ENCODE data around the gene PRR33. TPM values are rescaled to one million over a fixed set of nuclear protein-coding genes. Genes with fewer than 3 reads are reported as not detected.
"Not testable (repeated sequence)": the region's sequence is repeated elsewhere in the genome, so short reads cannot be mapped to it uniquely, and the experiment has no call there.

PRR33 gene
- total RNA-seq, 1 experiment from 2014 or later: not detected

DNA sequence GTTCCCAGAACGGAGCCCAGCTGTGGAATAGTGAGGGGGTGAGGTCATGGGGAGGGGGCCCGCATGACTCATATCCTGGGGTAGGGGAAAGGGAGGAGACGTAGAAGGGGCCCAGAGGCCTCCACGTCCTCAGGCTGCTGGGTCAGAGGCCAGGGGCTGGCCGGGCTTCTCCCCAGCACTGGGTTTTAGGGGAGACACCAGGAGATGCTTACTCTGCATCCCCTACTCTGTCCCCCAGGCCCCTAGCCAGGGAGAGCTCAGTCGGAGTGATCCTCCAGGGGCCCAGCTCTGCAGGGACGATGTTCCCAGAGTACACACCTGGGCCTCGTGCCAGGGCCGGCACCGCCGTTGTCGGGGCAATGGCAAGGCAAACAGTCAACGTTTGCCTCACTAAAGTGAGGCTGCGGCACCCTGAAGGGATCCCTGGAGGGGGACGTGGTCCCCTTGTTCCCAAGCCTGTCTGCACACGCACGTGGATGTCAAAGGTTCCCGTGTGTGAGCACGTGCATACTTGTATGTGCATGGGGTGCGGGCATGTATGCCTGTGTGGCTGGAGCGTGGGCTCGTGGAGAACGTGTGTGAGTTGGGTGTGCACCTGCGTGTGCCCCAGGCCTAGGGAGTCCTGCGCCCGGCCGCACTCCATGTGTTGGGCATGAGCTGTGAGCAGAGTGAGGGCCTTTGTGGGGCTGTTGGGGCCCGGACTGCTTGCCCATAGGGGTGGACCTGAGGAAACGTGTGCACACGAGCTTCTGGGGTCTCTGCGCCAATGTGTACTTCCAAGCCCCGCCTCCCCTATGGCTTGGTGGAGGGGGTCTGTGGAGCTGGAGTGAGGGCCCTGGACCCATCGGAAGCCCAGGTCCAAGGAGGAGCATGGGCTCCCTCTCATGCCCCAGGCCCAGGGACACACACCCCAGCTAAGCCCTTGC, 14.2 kb downstream of the PRR33 start:
- Histone ChIP-seq H3K27ac (ENCODE audit: low read length) (no peak overlapping the region), H3K9me2 (replicated peaks; ENCODE audit: insufficient read depth, low read length) (no peaks in the 10 kb centered on the region), H3K4me2 (ENCODE audit: low read depth, low read length, poor library complexity, severe bottlenecking) (no peak overlapping the region), H3K36me3 (ENCODE audit: insufficient read depth, low read length) (no peaks in the 10 kb centered on the region), H3K4me3 (ENCODE audit: low read length) (no peak overlapping the region), H3K9me3 (ENCODE audit: low read length) (no peaks in the 10 kb centered on the region), H3K9ac (ENCODE audit: low read length) (no peak overlapping the region), H3K27me3 (ENCODE audit: low read length) (no peaks in the 10 kb centered on the region), H2AFZ (ENCODE audit: low read length) (no peak overlapping the region), H3K79me2 (ENCODE audit: low read length) (no peaks in the 10 kb centered on the region), H3K4me1 (ENCODE audit: low read length) (peaks cover 15% of the 10 kb centered on the region), H4K20me1 (ENCODE audit: insufficient read depth, low read depth, low read length) (peaks cover 22% of the 10 kb centered on the region; the same call in 1 of the 2 replicates)
- DNase-seq: no peak

DNA sequence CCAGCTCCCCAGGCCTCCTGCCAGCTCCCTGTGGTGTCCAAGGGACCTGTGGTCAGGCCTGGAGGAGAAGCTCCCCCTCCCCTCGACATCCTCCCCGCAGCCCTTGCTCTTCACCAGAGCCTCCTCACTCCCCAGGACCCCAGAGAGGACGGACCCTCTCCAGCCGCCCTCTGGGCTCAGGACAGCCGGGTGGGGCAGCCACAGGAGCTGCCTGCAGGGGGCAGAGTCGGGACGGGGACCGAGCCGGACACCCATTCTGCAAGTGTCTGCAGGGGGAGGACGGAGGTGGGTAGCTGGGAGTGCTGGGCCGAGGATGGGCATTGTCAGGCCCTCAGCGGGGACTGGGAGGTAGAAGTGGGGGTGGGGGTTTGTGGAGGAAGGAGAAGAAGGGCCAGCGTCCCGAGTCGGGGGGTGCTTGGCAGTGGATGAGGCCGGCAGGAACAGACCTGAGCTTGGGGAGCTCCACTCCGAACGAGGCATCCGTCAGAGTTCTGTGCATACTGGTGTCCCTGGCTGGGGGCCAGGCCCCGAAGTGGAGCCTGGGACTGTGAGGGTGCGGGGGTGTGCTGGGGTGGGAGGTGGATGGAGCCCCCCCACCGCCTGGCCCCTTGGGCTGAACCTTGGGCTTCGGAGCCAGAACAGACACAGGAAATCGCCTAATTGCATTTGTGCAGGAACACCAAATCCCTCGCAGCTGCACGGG, 15.2 kb downstream of the PRR33 start:
- no peaks in the 10 kb centered on the region for H3K9me3 ChIP-seq (ENCODE audit: low read length)
- H3K27me3 ChIP-seq (ENCODE audit: low read length): no peaks in the 10 kb centered on the region
- H4K20me1 ChIP-seq (ENCODE audit: insufficient read depth, low read depth, low read length): peaks cover 27% of the 10 kb centered on the region; the same call in 1 of the 2 replicates
- no peak overlapping the region for H3K27ac ChIP-seq (ENCODE audit: low read length)
- H3K36me3 ChIP-seq (ENCODE audit: insufficient read depth, low read length): no peaks in the 10 kb centered on the region
- no peak overlapping the region for H3K4me3 ChIP-seq (ENCODE audit: low read length)
- H2AFZ ChIP-seq (ENCODE audit: low read length): no peak overlapping the region
- H3K4me1 ChIP-seq (ENCODE audit: low read length): peaks cover 6% of the 10 kb centered on the region
- H3K9me2 ChIP-seq (replicated peaks; ENCODE audit: insufficient read depth, low read length): no peaks in the 10 kb centered on the region
- DNase-seq: peak; percentile 73
- no peak overlapping the region for H3K4me2 ChIP-seq (ENCODE audit: low read depth, low read length, poor library complexity, severe bottlenecking)
- H3K9ac ChIP-seq (ENCODE audit: low read length): no peak overlapping the region
- H3K79me2 ChIP-seq (ENCODE audit: low read length): no peaks in the 10 kb centered on the region

DNA sequence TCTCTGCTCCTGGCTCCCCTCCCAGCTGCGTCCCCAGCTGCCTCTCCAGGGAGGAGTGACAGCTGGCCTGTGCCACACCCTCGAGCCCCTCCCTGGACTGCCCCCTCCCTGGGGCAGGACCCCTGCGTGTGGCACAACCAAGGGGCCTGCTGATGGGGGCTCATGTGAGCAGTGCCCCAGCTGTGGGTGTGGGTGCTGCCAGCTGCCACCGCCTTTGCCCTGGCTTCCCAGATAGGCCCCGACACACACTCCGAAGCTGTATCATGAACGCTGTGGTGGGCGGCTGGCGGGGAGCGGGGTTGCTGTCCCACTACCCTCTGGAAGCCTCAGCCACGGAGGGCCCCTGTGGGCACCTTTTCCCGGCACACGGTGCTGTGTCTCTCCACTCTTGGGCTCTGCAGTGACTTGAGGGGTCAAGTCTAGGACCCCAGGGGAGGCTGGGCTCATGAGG, 15.8 kb downstream of the PRR33 start:
- H3K4me1 ChIP-seq (ENCODE audit: low read length); H3K79me2 ChIP-seq (ENCODE audit: low read length); H3K4me2 ChIP-seq (ENCODE audit: low read depth, low read length, poor library complexity, severe bottlenecking); H2AFZ ChIP-seq (ENCODE audit: low read length); H3K9me2 ChIP-seq (replicated peaks; ENCODE audit: insufficient read depth, low read length); H3K27ac ChIP-seq (ENCODE audit: low read length); H3K4me3 ChIP-seq (ENCODE audit: low read length); H3K36me3 ChIP-seq (ENCODE audit: insufficient read depth, low read length); H3K9ac ChIP-seq (ENCODE audit: low read length); H3K9me3 ChIP-seq (ENCODE audit: low read length); H3K27me3 ChIP-seq (ENCODE audit: low read length); DNase-seq: not testable (repeated sequence)
- H4K20me1 ChIP-seq (ENCODE audit: insufficient read depth, low read depth, low read length): peaks cover 29% of the 10 kb centered on the region; the same call in 1 of the 2 replicates

DNA sequence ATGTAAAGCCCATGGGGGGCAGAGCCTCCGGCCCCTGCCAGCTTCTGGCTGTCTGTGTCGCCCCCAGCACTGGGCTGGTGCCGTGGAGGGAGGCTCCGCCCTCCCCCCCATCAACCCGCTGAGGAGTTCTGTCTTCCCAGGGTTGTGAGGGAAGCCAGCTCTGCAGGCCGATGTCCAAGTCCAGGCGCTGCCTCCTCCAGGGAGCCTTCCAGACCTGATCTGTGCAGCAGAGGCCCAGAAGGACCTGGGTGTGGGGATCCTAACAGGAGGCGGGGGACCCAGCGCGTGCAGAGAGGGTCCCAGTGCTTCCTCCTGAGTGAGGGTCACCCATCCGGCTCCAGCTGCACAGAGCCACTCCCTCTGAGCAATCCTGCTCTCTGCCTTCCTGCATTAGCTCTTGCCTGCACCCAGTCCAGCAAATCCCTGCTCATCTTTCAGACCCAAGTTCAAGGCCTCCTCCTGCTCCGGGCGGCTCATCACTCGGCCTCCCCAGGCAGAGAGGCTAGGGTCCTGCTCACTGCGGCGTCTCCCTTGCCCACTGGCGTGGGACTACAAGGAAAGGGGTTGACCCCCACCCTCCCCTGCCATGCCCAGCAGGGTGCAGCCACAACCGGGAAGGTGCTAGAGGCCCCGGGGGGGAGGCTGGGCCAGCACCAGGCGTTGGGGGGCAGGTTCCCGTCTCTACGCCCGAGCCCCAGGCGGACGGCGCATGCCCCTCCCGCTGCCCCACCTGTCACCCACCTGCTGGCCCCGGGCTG, 16.4 kb downstream of the PRR33 start:
- DNase-seq: no peak
- Histone ChIP-seq H3K4me1 (ENCODE audit: low read length) (no peaks in the 10 kb centered on the region), H3K9ac (ENCODE audit: low read length) (no peak overlapping the region), H3K79me2 (ENCODE audit: low read length) (no peaks in the 10 kb centered on the region), H3K4me3 (ENCODE audit: low read length) (no peak overlapping the region), H3K27me3 (ENCODE audit: low read length) (no peaks in the 10 kb centered on the region), H3K4me2 (ENCODE audit: low read depth, low read length, poor library complexity, severe bottlenecking) (no peak overlapping the region), H3K36me3 (ENCODE audit: insufficient read depth, low read length) (no peaks in the 10 kb centered on the region), H3K9me2 (replicated peaks; ENCODE audit: insufficient read depth, low read length) (no peaks in the 10 kb centered on the region), H4K20me1 (ENCODE audit: insufficient read depth, low read depth, low read length) (peaks cover 30% of the 10 kb centered on the region; the same call in 1 of the 2 replicates), H2AFZ (ENCODE audit: low read length) (no peak overlapping the region), H3K9me3 (ENCODE audit: low read length) (no peaks in the 10 kb centered on the region), H3K27ac (ENCODE audit: low read length) (no peak overlapping the region)

DNA sequence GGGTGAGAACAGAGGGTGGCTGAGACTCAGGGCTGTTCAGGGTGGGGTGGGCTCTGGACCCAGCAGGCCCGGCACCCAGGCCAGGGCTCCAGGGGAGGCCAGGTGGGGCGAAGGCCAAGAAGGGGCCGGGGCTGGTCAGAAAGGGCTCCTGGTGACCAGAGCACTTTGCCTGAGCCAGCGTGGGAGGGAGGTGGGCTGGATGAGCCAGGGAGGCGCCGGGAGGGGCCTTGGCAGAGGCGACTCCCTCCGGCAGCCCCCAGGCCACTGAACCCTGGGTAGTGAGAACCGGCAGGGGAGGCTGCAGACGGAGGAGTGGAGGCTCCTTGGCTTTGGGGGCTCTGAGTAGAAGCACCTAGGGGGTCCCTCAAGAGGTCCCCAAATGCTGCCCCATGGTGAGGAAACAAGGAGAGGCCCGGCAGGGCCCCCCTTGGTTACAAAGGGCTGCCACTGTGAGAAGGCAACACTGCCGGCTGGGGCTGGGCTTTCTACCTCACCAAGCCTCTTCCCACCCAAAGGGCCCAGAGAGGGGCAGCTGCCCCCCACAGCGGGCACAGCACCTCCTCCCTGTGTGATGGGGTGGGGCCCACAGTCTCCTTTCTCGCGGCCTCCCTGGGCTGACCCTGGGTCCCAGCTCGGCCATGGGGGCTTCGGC, 17.1 kb downstream of the PRR33 start:
- H3K4me3 ChIP-seq (ENCODE audit: low read length); H2AFZ ChIP-seq (ENCODE audit: low read length); H3K4me2 ChIP-seq (ENCODE audit: low read depth, low read length, poor library complexity, severe bottlenecking); H3K27ac ChIP-seq (ENCODE audit: low read length); H3K9ac ChIP-seq (ENCODE audit: low read length); DNase-seq; H3K9me3 ChIP-seq (ENCODE audit: low read length); H3K9me2 ChIP-seq (replicated peaks; ENCODE audit: insufficient read depth, low read length); H3K36me3 ChIP-seq (ENCODE audit: insufficient read depth, low read length); H3K4me1 ChIP-seq (ENCODE audit: low read length); H3K79me2 ChIP-seq (ENCODE audit: low read length); H3K27me3 ChIP-seq (ENCODE audit: low read length): not testable (repeated sequence)
- peaks cover 34% of the 10 kb centered on the region; the same call in 1 of the 2 replicates for H4K20me1 ChIP-seq (ENCODE audit: insufficient read depth, low read depth, low read length)

DNA sequence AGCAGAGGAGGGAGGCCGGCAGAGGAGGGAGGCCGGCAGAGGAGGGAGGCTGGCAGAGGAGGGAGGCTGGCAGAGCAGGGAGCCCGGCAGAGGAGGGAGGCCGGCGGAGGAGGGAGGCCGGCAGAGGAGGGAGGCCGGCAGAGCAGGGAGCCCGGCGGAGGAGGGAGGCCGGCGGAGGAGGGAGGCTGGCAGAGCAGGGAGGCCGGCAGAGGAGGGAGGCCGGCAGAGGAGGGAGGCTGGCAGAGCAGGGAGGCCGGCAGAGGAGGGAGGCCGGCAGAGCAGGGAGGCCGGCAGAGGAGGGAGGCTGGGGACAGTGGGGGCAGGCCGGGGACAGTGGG, 17.9 kb downstream of the PRR33 start:
- not testable (repeated sequence) for H3K9ac ChIP-seq (ENCODE audit: low read length); H3K9me3 ChIP-seq (ENCODE audit: low read length); H3K4me3 ChIP-seq (ENCODE audit: low read length); H2AFZ ChIP-seq (ENCODE audit: low read length); H3K36me3 ChIP-seq (ENCODE audit: insufficient read depth, low read length); DNase-seq; H3K27me3 ChIP-seq (ENCODE audit: low read length); H3K27ac ChIP-seq (ENCODE audit: low read length); H3K79me2 ChIP-seq (ENCODE audit: low read length); H3K4me1 ChIP-seq (ENCODE audit: low read length); H3K9me2 ChIP-seq (replicated peaks; ENCODE audit: insufficient read depth, low read length); H3K4me2 ChIP-seq (ENCODE audit: low read depth, low read length, poor library complexity, severe bottlenecking)
- peaks cover 40% of the 10 kb centered on the region; the same call in 1 of the 2 replicates for H4K20me1 ChIP-seq (ENCODE audit: insufficient read depth, low read depth, low read length)

DNA sequence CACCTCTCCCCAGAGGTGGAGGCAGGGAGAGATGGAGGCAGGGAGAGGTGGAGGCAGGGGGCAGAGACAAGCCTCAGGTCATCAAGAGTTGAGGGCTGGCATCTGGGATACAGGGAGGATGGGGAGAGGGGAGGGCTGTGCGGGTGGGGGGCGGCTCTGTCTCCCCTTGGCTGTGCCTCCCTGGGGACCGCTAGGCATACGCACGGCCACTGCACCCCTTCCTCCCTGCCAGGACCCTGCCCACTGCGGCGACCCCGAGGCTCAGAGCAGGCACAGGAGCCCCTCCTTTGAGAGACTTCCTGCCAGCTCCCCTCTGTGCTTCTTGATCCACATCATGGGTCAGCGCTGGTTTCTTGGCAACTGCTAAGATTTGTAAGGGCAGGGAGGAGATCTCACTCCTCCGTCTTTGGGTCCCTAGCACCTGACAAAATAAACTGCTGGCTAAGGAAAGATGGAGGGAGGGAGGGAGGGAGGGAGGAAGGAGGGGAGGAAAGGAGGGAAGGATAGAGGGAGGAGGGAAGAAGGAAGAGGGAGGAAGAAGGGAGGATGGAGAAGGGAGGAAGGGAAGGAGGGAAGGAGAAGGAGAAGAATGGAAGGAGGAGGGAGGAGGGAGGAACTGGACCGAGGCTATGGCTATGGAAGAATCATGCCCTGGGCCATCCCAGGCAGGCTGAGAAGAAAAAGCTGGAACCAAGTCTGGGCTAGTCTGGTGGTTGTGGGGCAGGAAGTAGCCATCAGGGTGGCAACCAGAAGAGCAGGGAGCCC, 18.5 kb downstream of the PRR33 start:
- H3K4me2 ChIP-seq (ENCODE audit: low read depth, low read length, poor library complexity, severe bottlenecking): no peak overlapping the region
- no peaks in the 10 kb centered on the region for H3K9me3 ChIP-seq (ENCODE audit: low read length)
- no peaks in the 10 kb centered on the region for H3K36me3 ChIP-seq (ENCODE audit: insufficient read depth, low read length)
- DNase-seq: no peak
- no peak overlapping the region for H2AFZ ChIP-seq (ENCODE audit: low read length)
- H4K20me1 ChIP-seq (ENCODE audit: insufficient read depth, low read depth, low read length): peaks cover 40% of the 10 kb centered on the region; the same call in 1 of the 2 replicates
- H3K27me3 ChIP-seq (ENCODE audit: low read length): no peaks in the 10 kb centered on the region
- H3K4me3 ChIP-seq (ENCODE audit: low read length): no peak overlapping the region
- H3K4me1 ChIP-seq (ENCODE audit: low read length): peaks cover 9% of the 10 kb centered on the region
- no peaks in the 10 kb centered on the region for H3K79me2 ChIP-seq (ENCODE audit: low read length)
- H3K9ac ChIP-seq (ENCODE audit: low read length): no peak overlapping the region
- no peak overlapping the region for H3K27ac ChIP-seq (ENCODE audit: low read length)
- H3K9me2 ChIP-seq (replicated peaks; ENCODE audit: insufficient read depth, low read length): no peaks in the 10 kb centered on the region

Data from Karpas-422 (cell line).